Neural cell (in vitro differentiated cells): ENCODE data around the gene CNTNAP2. TPM values are rescaled to one million over a fixed set of nuclear protein-coding genes. Genes with fewer than 3 reads are reported as not detected.

Experiments used
- H2AFZ ChIP-seq: fragments of 200-600, 300-800 bp; sonication (generic), shearing (Covaris generic); 2 replicates; pipeline ENCODE4 v1.6.0; 2014; ENCODE audit warnings: low read depth, mild to moderate bottlenecking, antibody characterized with exemption, low read length, moderate library complexity
- H3F3A ChIP-seq: fragments of 200-600 bp; shearing (Covaris generic); 2 replicates; pipeline ENCODE4 v1.6.1; 2016; ENCODE audit warnings: mild to moderate bottlenecking, moderate library complexity, mixed read lengths, antibody characterized with exemption, low read length; ENCODE audit not compliant: insufficient read depth, poor library complexity, severe bottlenecking
- H3K27ac ChIP-seq: fragments of 200-600, 300-800 bp; sonication (generic), shearing (Covaris generic); 2 replicates; pipeline ENCODE4 v1.5.1; 2014; ENCODE audit warnings: mild to moderate bottlenecking, low read length, moderate library complexity
- H3K27me3 ChIP-seq: fragments of 300-800, 200-600 bp; sonication (generic), shearing (Covaris generic); 2 replicates; pipeline ENCODE4 v1.6.0; 2014; ENCODE audit warnings: mild to moderate bottlenecking, low read depth, low read length, moderate library complexity; ENCODE audit not compliant: insufficient read depth
- H3K36me3 ChIP-seq: fragments of 300-800, 200-600 bp; sonication (generic), shearing (Covaris generic); 2 replicates; pipeline ENCODE4 v1.5.1; 2014; ENCODE audit warnings: mild to moderate bottlenecking, antibody characterized with exemption, low read length, moderate library complexity; ENCODE audit not compliant: insufficient read depth
- H3K4me2 ChIP-seq: fragments of 300-800, 200-600 bp; sonication (generic), shearing (Covaris generic); 2 replicates; pipeline ENCODE4 v1.6.0; 2014; ENCODE audit warnings: mild to moderate bottlenecking, low read length
- H3K4me3 ChIP-seq: fragments of 300-800, 200-600 bp; sonication (generic), shearing (Covaris generic); 2 replicates; pipeline ENCODE4 v1.5.1; 2014; ENCODE audit warnings: mild to moderate bottlenecking, low read length, moderate library complexity
- H3K79me2 ChIP-seq: fragments of 200-600 bp; shearing (Covaris generic); replicated peaks from 2 replicates; pipeline ENCODE4 v1.6.0; 2014; ENCODE audit warnings: mild to moderate bottlenecking, low read length, moderate library complexity; ENCODE audit not compliant: insufficient read depth
- H3K9ac ChIP-seq: fragments of 300-800, 200-600 bp; sonication (generic), shearing (Covaris generic); 2 replicates; pipeline ENCODE4 v1.6.1; 2016; ENCODE audit warnings: mild to moderate bottlenecking, low read length, mixed read lengths
- H3K9me2 ChIP-seq: fragments of 200-600 bp; shearing (Covaris generic); 2 replicates; pipeline ENCODE4 v1.6.1; 2016; ENCODE audit warnings: mild to moderate bottlenecking, low read length, mixed read lengths; ENCODE audit not compliant: insufficient read depth
- H3K9me3 ChIP-seq: fragments of 200-600, 300-800 bp; sonication (generic), shearing (Covaris generic); 2 replicates; pipeline ENCODE4 v1.6.1; 2016; ENCODE audit warnings: mild to moderate bottlenecking, mixed run types, low read length, moderate library complexity, mixed read lengths
- H4K20me1 ChIP-seq: fragments of 200-600 bp; shearing (Covaris generic); 2 replicates; pipeline ENCODE4 v1.6.1; 2016; ENCODE audit warnings: mild to moderate bottlenecking, mixed run types; ENCODE audit not compliant: insufficient read depth
- EP300 ChIP-seq: fragments of 450-650 bp; conservative IDR thresholded peaks from 2 replicates; pipeline ENCODE4 v1.6.1; 2014; ENCODE audit warnings: antibody characterized with exemption, mild to moderate bottlenecking, moderate library complexity; ENCODE audit not compliant: poor library complexity, severe bottlenecking
- EZH2 ChIP-seq: fragments of 200-600, 300-800 bp; shearing (Covaris generic), sonication (generic); IDR thresholded peaks from 2 replicates; pipeline ENCODE4 v1.6.1; 2014; ENCODE audit warnings: antibody characterized with exemption, low read length, borderline replicate concordance, mild to moderate bottlenecking; ENCODE audit not compliant: insufficient read depth, poor library complexity, severe bottlenecking
- MXI1 ChIP-seq: fragments of 450-650 bp; conservative IDR thresholded peaks from 2 replicates; pipeline ENCODE4 v1.6.1; 2014; ENCODE audit warnings: antibody characterized with exemption, mild to moderate bottlenecking; ENCODE audit not compliant: poor library complexity, severe bottlenecking
- POLR2AphosphoS5 ChIP-seq: IDR thresholded peaks from 2 replicates; pipeline ENCODE4 v1.6.1; 2012
- RAD21 ChIP-seq: fragments of 450-650 bp; conservative IDR thresholded peaks from 2 replicates; pipeline ENCODE4 v1.6.1; 2014; ENCODE audit warnings: antibody characterized with exemption, mild to moderate bottlenecking, moderate library complexity
- SMC3 ChIP-seq: fragments of 450-650 bp; conservative IDR thresholded peaks from 2 replicates; pipeline ENCODE4 v1.6.1; 2014; ENCODE audit warnings: antibody characterized with exemption, mild to moderate bottlenecking, moderate library complexity; ENCODE audit not compliant: poor library complexity
- TAF1 ChIP-seq: IDR thresholded peaks from 2 replicates; pipeline ENCODE4 v1.6.1; 2012; ENCODE audit warnings: low read depth
- polyA plus RNA-seq: library from polyadenylated mRNA; depleted of rRNA; stranded (reverse); fragments of >200 nt; gene quantifications from 2 replicates; pipeline ENCODE4 v1.2.3, GENCODE V29; 2014
- TF ChIP-seq, protein P1 (sequence below): IDR thresholded peaks from 2 replicates; pipeline ENCODE4 v1.6.1; 2012; ENCODE audit warnings: borderline replicate concordance
- TF ChIP-seq, protein P2 (sequence below): fragments of 450-650 bp; IDR thresholded peaks from 2 replicates; pipeline ENCODE4 v1.5.1; 2014; ENCODE audit warnings: antibody characterized with exemption, mild to moderate bottlenecking, moderate library complexity; ENCODE audit not compliant: poor library complexity, severe bottlenecking

The CNTNAP2 gene
- polyA plus RNA-seq, 1 donor from 2014 or later, result 276 TPM

DNA sequence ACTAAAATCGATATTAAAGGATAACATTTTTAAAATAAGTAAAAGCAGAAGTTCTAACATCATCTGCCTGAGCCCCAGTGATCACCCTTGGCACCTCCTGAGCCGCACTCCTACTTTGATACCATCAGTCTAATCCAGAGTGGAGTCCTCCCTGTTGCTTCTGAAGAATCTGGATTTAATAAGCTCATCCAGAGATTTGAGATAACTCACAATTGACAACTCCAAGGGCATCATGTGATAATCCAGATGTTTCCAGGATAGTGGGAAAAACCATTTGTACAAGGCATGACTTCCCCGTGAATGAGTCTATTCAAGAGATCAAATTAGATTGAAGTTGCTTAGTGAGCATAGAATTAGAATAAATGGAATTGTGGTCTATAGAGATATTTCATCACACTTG is 1998.2 kb downstream of the CNTNAP2 start:
- Histone ChIP-seq H4K20me1 (no peaks in the 10 kb centered on the region), H3K27ac (no peak overlapping the region), H3K4me2 (no peak overlapping the region), H3K79me2 (no peaks in the 10 kb centered on the region), H3K9me2 (no peaks in the 10 kb centered on the region), H3K27me3 (no peaks in the 10 kb centered on the region), H2AFZ (no peak overlapping the region), H3K9ac (no peak overlapping the region), H3K36me3 (no peaks in the 10 kb centered on the region), H3K4me3 (no peak overlapping the region), H3K9me3 (no peaks in the 10 kb centered on the region), H3F3A (no peaks in the 10 kb centered on the region)
- TF ChIP-seq, protein P1, sequence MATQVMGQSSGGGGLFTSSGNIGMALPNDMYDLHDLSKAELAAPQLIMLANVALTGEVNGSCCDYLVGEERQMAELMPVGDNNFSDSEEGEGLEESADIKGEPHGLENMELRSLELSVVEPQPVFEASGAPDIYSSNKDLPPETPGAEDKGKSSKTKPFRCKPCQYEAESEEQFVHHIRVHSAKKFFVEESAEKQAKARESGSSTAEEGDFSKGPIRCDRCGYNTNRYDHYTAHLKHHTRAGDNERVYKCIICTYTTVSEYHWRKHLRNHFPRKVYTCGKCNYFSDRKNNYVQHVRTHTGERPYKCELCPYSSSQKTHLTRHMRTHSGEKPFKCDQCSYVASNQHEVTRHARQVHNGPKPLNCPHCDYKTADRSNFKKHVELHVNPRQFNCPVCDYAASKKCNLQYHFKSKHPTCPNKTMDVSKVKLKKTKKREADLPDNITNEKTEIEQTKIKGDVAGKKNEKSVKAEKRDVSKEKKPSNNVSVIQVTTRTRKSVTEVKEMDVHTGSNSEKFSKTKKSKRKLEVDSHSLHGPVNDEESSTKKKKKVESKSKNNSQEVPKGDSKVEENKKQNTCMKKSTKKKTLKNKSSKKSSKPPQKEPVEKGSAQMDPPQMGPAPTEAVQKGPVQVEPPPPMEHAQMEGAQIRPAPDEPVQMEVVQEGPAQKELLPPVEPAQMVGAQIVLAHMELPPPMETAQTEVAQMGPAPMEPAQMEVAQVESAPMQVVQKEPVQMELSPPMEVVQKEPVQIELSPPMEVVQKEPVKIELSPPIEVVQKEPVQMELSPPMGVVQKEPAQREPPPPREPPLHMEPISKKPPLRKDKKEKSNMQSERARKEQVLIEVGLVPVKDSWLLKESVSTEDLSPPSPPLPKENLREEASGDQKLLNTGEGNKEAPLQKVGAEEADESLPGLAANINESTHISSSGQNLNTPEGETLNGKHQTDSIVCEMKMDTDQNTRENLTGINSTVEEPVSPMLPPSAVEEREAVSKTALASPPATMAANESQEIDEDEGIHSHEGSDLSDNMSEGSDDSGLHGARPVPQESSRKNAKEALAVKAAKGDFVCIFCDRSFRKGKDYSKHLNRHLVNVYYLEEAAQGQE, result no peak
- TF ChIP-seq POLR2AphosphoS5 (no peak), EP300 (no peak), MXI1 (no peak), SMC3 (no peak), TAF1 (no peak), RAD21 (no peak), EZH2 (no peak)
- TF ChIP-seq, protein P2, sequence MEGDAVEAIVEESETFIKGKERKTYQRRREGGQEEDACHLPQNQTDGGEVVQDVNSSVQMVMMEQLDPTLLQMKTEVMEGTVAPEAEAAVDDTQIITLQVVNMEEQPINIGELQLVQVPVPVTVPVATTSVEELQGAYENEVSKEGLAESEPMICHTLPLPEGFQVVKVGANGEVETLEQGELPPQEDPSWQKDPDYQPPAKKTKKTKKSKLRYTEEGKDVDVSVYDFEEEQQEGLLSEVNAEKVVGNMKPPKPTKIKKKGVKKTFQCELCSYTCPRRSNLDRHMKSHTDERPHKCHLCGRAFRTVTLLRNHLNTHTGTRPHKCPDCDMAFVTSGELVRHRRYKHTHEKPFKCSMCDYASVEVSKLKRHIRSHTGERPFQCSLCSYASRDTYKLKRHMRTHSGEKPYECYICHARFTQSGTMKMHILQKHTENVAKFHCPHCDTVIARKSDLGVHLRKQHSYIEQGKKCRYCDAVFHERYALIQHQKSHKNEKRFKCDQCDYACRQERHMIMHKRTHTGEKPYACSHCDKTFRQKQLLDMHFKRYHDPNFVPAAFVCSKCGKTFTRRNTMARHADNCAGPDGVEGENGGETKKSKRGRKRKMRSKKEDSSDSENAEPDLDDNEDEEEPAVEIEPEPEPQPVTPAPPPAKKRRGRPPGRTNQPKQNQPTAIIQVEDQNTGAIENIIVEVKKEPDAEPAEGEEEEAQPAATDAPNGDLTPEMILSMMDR, result no peak

DNA sequence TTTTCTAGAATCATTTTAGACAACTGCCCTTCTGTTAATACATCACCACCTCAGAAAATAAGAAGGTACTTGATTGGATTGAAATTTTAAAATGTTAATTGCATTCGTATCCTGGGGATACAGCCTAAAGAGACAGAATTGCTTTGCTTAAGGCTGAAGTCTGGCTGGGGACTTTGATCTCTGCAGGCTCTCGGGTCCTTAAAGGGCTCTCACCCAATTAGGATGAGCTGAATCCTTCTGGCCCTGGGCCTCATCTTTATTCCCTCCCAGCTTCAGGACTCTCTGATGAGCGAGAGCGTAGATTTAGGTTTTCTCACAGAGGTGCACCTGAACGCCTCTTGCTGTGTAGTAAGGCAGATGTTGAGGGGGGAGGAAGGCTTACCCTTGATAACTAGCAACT is 1998.7 kb downstream of the CNTNAP2 start:
- H2AFZ ChIP-seq, result no peak overlapping the region
- TF ChIP-seq TAF1 (no peak), MXI1 (no peak), EP300 (no peak), POLR2AphosphoS5 (no peak), SMC3 (no peak), RAD21 (no peak), EZH2 (no peak)
- TF ChIP-seq, protein P1, result no peak
- TF ChIP-seq, protein P2, result no peak

More for the DNA sequence above, 1998.7 kb downstream of the CNTNAP2 start:
- Histone ChIP-seq H3K36me3 (no peaks in the 10 kb centered on the region), H4K20me1 (no peaks in the 10 kb centered on the region), H3K4me3 (no peak overlapping the region), H3K9ac (no peak overlapping the region), H3K27me3 (no peaks in the 10 kb centered on the region), H3K9me3 (no peaks in the 10 kb centered on the region), H3F3A (no peaks in the 10 kb centered on the region), H3K27ac (no peak overlapping the region), H3K9me2 (no peaks in the 10 kb centered on the region), H3K79me2 (no peaks in the 10 kb centered on the region), H3K4me2 (no peak overlapping the region)
